Panc1 (cell line): ENCODE measurements around the gene ALS2CL. TPM values are rescaled to one million over a fixed set of nuclear protein-coding genes. Genes with fewer than 3 reads are reported as not detected.

Experiments used
- ATAC-seq: fragments of 200-7000 bp; cut with Tn5 transposase; 2 replicates; pipeline ENCODE4 v1.9.1; 2020; ENCODE audit warnings: mild to moderate bottlenecking, moderate library complexity
- BruUV-seq: library from RNA; stranded (reverse); fragments of 400-500 nt; replicated peaks from 2 replicates; lab custom pipeline; 2021; lab: Mats Ljungman, UMichigan
- CTCF ChIA-PET: fragments of 300-600 bp; sonication (Branson Sonifier 250); formaldehyde crosslinking; loops from one replicate; lab custom pipeline; 2022; ENCODE audit warnings: antibody characterized with exemption; lab: Charles Lee
- POLR2A ChIA-PET: fragments of 300-600 bp; sonication (Branson Sonifier 250); formaldehyde crosslinking; loops from one replicate; lab custom pipeline; 2022; ENCODE audit warnings: antibody characterized with exemption; lab: Charles Lee
- DNase-seq: peaks from one replicate; pipeline ENCODE4 v3.0.0-alpha.2; 2010; ENCODE audit warnings: low read depth, low spot score
- H3K27ac ChIP-seq: 2 replicates; pipeline ENCODE4 v1.5.1; 2011; ENCODE audit warnings: mild to moderate bottlenecking, low read length, inconsistent platforms
- H3K27me3 ChIP-seq: fragments of 200-500 bp; sonication (Bioruptor generic); 2 replicates; pipeline ENCODE4 v1.6.0; 2014; ENCODE audit warnings: low read length, inconsistent platforms; ENCODE audit not compliant: control insufficient read depth, insufficient read depth
- H3K36me3 ChIP-seq: fragments of 200-500 bp; sonication (Bioruptor generic); 2 replicates; pipeline ENCODE4 v1.5.1; 2014; ENCODE audit warnings: inconsistent platforms, mild to moderate bottlenecking, low read length, moderate library complexity; ENCODE audit not compliant: control insufficient read depth, insufficient read depth
- H3K4me1 ChIP-seq: 2 replicates; pipeline ENCODE4 v1.5.1; 2011; ENCODE audit warnings: inconsistent platforms, mild to moderate bottlenecking, low read length, moderate library complexity; ENCODE audit not compliant: control insufficient read depth, insufficient read depth
- H3K4me3 ChIP-seq, 2 experiments: 2 replicates each; pipeline ENCODE4 v1.5.1; 2011 to 2012; ENCODE audit warnings: low read depth in 2 of 2, low read length in 2 of 2, mild to moderate bottlenecking in 2 of 2, inconsistent platforms in 1 of 2, moderate library complexity in 1 of 2
- H3K9me3 ChIP-seq: fragments of 200-500 bp; sonication (Bioruptor generic); 2 replicates; pipeline ENCODE4 v1.5.1; 2014; ENCODE audit warnings: low read depth, mild to moderate bottlenecking, inconsistent platforms, low read length, moderate library complexity; ENCODE audit not compliant: control insufficient read depth, insufficient read depth
- POLR2AphosphoS5 ChIP-seq: IDR thresholded peaks from 2 replicates; pipeline ENCODE4 v1.6.1; 2012; ENCODE audit warnings: mild to moderate bottlenecking, low read depth, low read length, moderate library complexity
- REST ChIP-seq, 2 experiments: IDR thresholded peaks; 2 replicates each; pipeline ENCODE4 v1.6.1; 2011 to 2012; ENCODE audit warnings: low read depth in 2 of 2, control low read depth in 1 of 2, low read length in 1 of 2, mild to moderate bottlenecking in 1 of 2, moderate library complexity in 1 of 2; ENCODE audit not compliant: insufficient read depth in 1 of 2
- SIN3A ChIP-seq: IDR thresholded peaks from 2 replicates; pipeline ENCODE4 v1.6.1; 2012; ENCODE audit warnings: low read depth, mild to moderate bottlenecking, low read length, moderate library complexity, borderline replicate concordance; ENCODE audit not compliant: insufficient read depth
- TCF7L2 ChIP-seq: IDR thresholded peaks from 2 replicates; pipeline ENCODE4 v1.6.1; 2011; ENCODE audit warnings: mild to moderate bottlenecking, low read depth, low read length, inconsistent platforms
- in situ Hi-C: cut with HindIII; loops from 2 replicates; pipeline ENCODE4 v1.10.0; 2016; ENCODE audit warnings: low sequenced_read_pairs, low pct_unique_long_range_greater_than_20kb
- intact Hi-C: fragments of 100-400 bp; cut with micrococcal nuclease; formaldehyde crosslinking; loops from one replicate; pipeline ENCODE4 v1.10.0; 2022; ENCODE audit not compliant: unreplicated experiment
- total RNA-seq: library from RNA; stranded (reverse); gene quantifications from one replicate; pipeline ENCODE4 v1.2.1, GENCODE V29; 2021; ENCODE audit not compliant: unreplicated experiment
- TF ChIP-seq, protein P1 (sequence below): fragments of 450-650 bp; IDR thresholded peaks from 2 replicates; pipeline ENCODE4 v1.5.1; 2017; ENCODE audit warnings: mild to moderate bottlenecking

The ALS2CL gene
- total RNA-seq, 1 experiment from 2014 or later: 2.7 TPM

DNA sequence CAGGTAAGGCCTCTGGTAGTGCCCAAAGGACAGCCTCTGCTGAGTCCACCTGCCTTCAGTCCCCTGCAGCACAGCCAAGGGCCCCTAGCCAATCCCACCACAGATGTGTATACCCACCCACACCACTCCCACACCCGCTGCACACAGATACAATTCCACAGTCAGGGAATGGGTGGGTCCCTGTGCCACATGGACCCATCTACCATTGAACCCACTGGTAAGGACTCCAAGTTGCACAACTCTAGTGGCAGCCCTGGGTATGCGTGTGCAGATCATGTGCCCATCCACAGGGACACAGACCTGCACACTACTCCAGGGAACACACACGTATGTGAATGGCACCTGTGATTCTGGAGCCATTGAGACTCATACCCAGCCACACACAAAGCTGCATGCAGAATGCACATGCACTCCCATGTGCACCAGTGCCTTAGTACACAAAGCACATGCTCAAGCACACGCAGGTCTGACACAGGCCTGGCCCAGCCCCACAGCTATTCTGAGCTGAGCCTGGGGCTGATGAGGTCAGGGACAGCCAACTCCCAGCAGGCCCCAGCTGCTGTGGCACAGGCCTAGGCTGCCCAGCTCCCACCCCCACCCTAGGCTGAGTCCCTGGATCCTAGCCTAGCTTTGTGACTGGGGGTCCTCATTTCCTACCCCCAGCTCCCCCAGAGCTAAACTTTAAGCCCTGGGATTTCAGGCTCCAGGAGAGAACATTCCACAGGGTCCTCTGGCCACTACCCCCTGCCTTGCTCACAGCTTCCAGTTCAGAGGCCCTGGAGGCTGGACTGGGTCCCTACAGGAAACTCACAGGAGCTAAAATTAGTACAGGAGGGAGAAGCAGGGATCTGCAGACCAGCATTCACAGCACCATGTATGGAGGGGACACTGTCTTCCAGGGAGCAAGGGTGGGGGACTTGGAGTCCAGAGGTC, 2.7 kb upstream of the ALS2CL start:
- ChIA-PET POLR2A (no interaction called here), CTCF (no interaction called here)
- Histone ChIP-seq H3K9me3 (no peaks in the 10 kb centered on the region), H3K4me1 (no peaks in the 10 kb centered on the region), H3K27ac (no peak overlapping the region), H3K4me3 (no peak overlapping the region), H3K27me3 (no peaks in the 10 kb centered on the region), H3K36me3 (no peaks in the 10 kb centered on the region)
- in situ Hi-C loops: no loop called here
- BruUV-seq: no TSS peak
- TF ChIP-seq POLR2AphosphoS5 (no peak), REST (IDR thresholded peaks at IDR 0.05; ENCODE audit: insufficient read depth in 1 of 2, low read depth in 2 of 2, low read length in 1 of 2) (no peak), SIN3A (no peak), TCF7L2 (no peak)
- TF ChIP-seq, protein P1, sequence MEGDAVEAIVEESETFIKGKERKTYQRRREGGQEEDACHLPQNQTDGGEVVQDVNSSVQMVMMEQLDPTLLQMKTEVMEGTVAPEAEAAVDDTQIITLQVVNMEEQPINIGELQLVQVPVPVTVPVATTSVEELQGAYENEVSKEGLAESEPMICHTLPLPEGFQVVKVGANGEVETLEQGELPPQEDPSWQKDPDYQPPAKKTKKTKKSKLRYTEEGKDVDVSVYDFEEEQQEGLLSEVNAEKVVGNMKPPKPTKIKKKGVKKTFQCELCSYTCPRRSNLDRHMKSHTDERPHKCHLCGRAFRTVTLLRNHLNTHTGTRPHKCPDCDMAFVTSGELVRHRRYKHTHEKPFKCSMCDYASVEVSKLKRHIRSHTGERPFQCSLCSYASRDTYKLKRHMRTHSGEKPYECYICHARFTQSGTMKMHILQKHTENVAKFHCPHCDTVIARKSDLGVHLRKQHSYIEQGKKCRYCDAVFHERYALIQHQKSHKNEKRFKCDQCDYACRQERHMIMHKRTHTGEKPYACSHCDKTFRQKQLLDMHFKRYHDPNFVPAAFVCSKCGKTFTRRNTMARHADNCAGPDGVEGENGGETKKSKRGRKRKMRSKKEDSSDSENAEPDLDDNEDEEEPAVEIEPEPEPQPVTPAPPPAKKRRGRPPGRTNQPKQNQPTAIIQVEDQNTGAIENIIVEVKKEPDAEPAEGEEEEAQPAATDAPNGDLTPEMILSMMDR: no peak
- intact Hi-C loops: no loop called here
- ATAC-seq (no peak), DNase-seq (no peak)

- no peak overlapping the region for H3K27ac ChIP-seq
- H3K36me3 ChIP-seq: no peaks in the 10 kb centered on the region
- POLR2A ChIA-PET: no interaction called here
- in situ Hi-C loops (no loop called here), intact Hi-C loops (no loop called here)
- no peak for ATAC-seq
- DNase-seq: no peak
- no peak overlapping the region for H3K4me3 ChIP-seq
- no TSS peak for BruUV-seq
- H3K4me1 ChIP-seq: no peaks in the 10 kb centered on the region
- TF ChIP-seq POLR2AphosphoS5: no peak
- no peak for TF ChIP-seq SIN3A
- TF ChIP-seq, protein P1: peak; percentile 40
- CTCF ChIA-PET: no interaction called here
- H3K27me3 ChIP-seq: no peaks in the 10 kb centered on the region
- H3K9me3 ChIP-seq: no peaks in the 10 kb centered on the region
Measured at GRCh38 chr3:46695177-46695961, 1.9 kb upstream of the ALS2CL start.
